Measurements from ENCODE around the gene FAM78B.
A peak's percentile ranks its signal among the peaks of the same experiment; 100 is the strongest.

The FAM78B gene

DNA sequence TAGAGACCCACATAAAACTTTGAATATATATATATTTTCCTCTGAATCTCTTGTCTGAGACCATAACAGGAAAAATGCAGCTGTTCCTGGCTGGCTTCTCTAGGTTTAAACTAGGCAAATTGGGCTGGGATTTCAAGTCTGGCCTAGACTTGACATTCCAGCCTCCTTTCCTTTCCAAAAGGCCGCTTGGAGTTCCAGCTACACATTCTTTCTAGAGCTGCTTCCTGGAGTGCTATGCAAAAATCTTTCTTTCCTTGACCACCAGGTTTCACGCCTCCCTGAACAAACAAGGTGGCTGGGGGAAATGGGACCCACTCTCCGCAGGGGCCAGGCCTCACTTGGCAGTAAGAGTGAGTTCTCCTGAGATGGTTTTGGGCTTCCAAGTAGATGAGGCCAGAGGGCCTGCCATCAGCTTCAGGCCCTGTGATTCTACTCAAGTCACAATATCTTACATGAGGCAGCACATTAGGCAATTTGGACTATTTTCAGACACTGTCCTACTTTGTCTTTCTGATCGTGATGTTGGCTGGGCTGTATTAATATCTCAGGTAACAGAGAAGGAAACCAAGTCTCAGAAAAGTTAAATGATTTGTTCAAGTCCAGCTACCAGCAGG is 102.4 kb downstream of the FAM78B start:
- DNase-seq (ENCODE audit: low spot score): no peak

DNA sequence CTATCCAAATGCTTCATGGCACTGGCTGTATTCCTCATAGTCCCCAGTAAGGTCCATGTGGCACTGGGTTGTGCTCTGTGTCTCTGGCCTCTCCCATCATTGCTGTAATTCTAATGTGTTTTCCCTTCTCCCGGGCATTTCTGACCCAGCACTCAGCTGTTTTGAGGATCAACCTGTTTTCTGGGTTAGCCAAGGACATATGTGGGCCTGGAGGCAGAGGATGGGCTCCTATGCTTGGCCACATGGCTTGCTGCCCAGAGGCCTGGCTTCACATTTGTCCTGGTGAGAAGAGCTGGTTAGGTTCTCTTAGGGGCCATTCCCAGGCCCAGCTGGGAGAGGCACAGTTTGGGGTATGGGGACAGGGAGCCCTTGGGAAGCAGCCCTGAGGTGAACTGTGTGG is 103.1 kb downstream of the FAM78B start:
- DNase-seq (ENCODE audit: low spot score): no peak

DNA sequence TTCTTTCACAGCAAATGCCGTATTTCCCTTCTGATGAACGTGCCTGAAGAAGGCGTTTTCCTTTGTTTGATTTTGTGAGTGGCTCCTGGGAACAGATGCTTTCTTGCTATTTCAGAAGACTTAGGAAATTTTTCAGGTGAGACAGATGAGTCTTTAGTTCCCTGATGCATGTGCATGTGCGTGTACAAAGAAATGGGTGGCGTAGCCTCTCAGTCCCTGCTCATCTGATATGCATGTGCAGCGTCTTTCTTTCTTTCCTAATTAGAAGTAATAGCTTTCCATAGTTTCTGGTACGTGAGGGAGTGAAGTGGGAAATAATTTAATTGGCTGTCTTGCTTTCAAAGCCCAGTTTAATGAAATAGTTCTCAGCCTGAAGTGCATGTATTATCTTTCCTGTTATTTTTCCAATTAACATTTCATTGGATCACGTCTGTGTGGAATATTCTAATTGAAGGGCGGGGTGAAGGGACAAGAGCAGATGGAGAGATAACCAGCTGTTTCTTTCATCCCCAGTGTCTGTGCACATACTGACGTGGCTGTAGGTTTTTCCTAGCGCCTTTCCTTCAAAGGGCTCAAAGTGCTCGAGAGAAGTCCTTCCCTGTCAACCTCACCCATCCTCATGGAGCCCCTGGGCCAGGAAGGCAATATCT is 104.3 kb downstream of the FAM78B start:
- DNase-seq (ENCODE audit: low spot score): no peak

DNA sequence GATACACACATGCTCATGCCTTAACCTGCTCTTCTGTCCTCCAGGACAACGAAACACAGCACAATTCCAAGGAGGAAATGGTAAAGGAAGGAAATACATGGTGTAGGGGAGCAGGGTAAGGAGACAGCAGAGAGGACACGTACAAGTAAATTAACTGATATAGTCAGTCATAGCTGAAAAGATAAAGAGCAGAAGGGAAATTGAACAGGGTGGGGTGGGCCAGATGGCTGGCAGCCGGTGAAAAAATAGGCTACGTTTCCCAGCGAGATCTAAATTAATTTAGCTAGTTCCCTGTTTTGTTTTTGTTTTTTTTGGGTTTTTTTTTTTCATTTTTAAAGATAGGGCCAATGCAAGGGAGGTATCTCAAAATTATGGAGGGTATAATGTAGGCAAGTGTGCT is 109.2 kb downstream of the FAM78B start:
- no peak for DNase-seq (ENCODE audit: low spot score)

DNA sequence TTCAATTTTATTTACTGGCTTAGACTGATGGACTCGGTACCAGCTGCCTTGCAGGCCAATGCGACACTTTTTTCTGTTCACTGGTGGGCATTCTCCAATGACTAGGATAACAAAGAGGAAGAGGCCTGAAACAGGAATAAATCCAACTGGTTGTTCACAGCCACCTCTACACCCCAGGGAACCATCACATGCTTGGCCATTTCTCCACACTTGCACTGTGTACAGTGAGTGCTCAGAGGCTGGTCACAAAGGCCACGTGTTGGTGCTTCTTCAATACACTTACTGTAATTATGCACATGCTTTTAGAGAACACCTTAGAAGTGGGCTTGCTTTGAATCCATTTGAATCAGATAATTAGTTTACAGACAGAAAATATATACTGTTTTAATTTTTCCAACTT is 113.4 kb downstream of the FAM78B start:
- DNase-seq (ENCODE audit: low spot score): no peak

DNA sequence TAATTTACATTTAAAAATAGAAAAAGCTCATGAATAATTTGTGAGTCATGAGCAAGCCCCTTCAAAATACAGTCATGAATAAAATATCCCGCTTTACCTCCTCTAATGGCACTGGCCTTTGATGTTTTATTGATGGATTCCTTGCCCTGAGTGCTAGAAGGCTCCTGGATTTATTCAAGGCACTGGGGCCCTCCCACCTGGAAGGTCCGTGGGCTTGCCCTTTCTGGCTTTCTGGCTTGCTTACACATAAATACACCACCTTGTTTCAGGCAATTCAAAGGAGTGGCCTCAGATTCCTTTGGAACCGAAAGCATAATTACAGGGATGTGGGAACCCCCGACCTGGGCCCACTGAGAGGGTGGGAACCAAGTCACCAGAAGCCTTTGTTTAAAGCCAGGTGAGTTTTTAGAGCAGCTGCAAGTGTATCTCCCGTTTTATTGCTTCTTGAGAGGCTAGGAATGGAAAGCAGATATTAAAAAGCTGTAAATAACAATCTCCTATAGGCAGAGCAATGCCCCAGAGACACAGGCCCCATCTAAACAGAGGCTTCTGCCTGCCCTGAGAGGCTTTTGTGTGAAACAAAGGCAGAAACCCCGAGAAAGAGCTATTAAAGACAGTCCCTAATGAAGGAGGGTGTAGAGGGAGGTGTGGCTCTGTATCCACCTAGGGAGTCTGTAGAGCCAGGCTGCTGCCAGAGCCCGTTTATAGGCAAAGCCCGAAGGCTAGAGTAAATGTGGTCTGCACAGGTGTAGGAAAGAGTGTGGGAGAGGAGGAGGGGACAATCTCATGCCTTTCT is 126.4 kb downstream of the FAM78B start:
- no peak for DNase-seq (ENCODE audit: low spot score)

DNA sequence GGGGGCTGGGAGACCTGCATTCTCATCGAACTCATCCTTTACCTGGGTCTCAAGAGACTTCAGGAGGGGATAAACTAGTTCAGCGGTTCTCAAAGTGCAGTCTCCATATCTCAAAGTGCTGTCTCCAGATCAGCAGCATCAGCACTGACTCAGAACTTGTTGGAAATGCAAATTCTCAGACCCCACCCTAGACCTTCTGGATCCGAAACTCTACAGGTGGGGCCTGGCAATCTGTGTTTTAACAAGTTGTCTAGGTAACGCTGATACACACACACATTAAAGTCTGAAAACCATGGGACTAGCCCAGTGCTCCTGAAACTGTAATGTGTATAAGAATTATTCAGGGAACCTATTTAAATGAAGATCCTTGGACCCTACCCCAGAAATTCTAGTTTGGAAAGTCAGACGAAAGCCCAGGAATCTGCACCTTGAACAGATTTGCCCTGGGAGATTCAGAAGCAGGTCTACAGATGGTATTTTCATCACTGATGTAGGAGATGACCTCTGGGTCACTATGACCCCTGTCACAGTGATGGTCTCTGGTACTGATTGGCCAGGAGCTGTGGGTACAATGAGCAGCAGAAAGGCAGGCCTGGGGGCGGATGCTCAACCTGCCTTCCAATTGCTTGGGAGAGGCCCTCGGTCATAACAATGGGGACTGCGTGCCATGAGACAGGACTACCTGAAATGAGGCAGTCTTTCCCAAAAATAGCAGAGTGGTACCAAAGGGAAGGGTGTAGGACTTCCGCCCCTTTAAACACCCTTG is 127.2 kb downstream of the FAM78B start:
- no peak for DNase-seq (ENCODE audit: low spot score)

DNA sequence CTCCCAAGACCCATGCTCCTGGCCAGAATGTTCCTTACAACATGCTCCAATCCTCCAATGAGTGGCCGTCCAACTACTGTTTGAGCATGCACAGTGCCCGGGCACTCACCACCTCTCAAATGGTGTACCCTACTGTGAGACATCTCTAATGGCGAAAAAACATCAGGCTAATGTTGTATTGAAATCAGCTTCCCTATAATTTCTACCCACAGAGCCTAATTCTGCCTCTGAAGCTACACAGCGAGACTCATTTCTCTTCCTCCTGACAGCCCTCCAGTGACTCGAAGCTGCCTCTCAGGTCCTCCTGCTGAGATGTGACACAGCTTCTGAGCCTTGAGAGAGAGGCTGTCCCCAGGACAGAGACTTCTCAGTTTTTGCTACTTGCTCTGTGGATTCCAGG is 130.7 kb downstream of the FAM78B start:
- no peak for DNase-seq (ENCODE audit: low spot score)

DNA sequence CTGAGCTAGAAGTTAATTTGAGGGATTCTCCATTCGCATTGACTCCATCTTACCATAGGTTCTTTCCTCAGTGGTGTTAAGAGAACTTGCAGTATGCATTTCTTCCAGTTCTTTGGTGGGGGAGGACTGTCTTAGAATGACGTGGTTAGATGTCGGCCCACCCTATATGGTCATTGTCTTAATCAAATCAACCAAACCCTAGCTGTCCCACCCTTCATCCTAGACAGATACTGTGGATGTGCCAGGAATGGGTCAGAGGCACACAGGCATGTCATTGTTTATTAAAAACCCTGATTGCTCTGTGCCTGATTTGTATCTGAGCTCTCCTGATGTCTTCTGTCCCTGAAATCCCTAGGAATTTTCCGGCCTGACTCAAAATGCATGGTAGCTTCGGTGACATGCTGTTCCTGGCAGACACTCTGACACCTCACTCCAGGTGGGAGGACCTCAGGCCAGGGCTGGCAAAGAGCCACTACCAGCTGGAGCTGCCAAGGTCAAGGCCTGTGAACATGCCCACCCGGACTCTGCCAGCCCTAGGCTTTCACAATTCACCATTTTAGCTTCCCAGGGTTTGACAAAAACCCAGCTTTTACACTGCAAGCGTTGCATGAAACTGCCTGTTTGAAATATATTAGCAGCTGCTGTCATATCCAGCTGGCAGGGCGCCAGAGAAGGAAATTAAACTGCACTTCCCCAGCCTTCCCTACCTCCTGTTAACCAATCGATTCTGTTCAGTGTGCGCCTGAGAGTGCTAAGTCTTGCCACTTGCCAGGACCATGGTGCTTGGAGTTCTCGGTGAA is 134.0 kb downstream of the FAM78B start:
- peak; percentile 1 for DNase-seq (ENCODE audit: low spot score)

DNA sequence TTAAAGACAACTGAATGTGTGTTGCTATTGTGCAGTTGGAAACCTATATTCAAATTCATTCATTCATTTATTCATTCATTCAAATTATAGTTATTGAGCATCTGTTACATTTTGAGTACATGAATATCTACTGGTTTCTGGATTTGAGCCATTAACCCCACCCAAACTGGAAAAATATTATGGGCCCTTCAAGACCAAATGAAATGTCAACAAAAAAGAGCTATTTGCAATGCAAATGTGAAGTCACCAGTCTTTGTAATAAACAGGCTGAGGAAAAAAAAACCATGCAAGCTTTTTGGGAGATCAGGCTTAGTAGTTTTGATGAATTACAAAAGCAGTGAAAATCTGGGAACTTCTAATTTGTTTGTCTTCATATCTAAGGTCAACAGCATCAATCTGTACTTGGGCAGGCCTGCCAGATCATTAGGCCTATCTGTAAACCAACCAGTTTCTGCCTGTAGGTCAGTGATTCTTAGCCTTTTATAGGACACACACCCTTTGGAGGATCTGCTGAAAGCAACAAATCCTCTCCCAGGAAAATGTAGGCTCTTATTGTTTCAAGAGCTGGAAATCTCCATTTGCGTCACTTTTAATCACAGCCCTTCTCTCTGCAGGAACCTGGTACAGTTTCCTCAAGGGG is 134.7 kb downstream of the FAM78B start:
- DNase-seq (ENCODE audit: low spot score): no peak

DNA sequence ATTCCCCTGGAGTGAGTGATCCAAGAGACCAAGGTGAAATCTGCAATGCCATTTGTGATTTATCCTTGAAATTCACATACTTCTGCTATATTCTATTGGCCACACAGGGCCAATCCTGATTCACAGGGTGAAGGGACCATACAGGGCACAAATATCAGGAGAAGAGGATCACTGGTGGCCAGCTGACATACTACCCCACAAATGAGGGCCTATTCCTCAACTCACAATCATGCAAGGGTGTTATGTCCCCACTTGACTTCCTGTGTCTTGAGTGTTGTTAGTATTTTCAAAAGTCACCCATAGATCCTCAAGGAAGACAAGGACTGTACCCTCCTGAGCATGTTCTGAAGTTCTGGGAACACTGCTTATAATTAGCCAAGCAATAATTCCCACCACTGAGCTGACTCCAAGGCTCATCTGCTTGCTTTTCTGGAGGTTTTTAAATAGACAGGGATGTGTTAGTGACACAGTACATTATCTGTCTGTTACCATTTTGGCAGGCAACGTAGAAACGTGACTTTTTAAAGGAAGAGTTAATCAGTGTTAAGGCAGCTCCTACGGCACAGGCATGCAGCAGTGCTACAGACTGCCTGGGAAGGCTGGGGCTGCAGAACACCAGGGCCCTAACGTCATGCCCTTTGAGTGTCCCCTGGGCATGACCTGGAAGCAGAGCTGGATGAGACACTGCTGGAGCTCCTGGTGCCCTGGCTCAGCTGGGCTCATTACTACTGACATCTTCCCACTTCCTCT is 137.4 kb downstream of the FAM78B start:
- DNase-seq (ENCODE audit: low spot score): no peak

DNA sequence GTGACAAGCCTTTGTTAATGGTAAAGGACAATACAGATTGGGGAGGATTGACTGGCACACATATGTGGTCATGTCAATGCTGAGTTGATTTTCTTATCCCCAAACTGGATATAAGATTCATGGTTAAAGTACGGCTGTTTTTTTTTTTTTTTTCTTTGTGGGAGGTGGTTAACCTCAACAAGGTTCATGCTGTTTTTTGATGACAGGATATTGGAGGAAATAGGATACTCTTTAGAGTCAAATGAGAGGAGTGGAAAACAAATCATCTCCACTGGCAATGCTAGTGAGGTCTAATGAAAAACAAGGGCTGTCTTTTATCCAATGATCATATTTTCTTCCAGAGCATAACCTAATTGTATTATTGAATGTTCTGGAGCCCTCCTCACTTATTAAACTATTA is 140.2 kb downstream of the FAM78B start:
- DNase-seq (ENCODE audit: low spot score): no peak

DNA sequence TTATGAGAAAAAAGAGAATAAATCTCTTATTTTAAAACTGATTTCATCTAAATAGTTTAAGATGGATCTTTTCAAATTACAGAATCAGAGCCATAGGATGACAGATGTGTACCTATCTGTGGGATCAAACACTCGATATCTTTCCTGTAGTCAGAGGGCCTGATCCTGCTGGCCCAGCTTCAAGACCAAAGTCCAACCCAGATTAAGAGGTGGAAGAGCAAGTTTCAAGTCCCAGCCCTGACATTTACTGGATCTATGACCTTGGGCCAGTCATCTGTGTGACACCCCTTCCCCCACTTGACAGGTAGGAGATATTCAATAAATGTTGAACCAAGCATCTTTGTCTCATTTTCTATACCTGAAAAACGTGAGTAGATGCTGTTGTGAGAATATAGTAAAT is 140.7 kb downstream of the FAM78B start:
- no peak for DNase-seq (ENCODE audit: low spot score)

DNA sequence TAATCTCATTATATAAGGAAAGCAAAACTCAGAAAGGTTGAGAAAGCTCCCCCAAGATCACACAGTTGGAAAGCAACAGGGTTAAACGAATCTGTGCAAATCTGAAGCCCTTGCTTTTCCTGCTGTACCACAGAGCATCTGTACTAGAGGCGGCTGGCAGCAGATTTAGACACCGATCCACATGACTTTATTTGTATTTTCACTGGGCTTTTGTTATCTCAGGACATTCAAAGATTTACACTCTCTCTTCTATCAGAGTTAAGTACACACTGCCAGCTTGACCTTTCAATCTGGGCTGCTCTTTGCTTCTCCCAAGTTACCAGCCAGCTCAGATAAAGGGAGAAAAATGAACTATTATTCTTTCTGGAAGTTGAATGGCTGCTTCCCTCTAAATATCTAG is 146.6 kb downstream of the FAM78B start:
- no peak for DNase-seq (ENCODE audit: low spot score)
